Breast epithelium (tissue), 4 donors: Measurements from ENCODE around the gene GDI2. TPM values are rescaled to one million over a fixed set of nuclear protein-coding genes. Genes with fewer than 3 reads are reported as not detected.

Experiments
- DNase-seq, 2 donors: peaks; one replicate each; pipeline ENCODE4 v3.0.0-alpha.2; 2019; ENCODE audit warnings: low spot score in 2 of 2
- H3K27ac ChIP-seq, 2 donors: fragments of 200-600 bp; sonication (generic) in 1 of 2; one replicate each; pipeline ENCODE4 v1.5.1; 2016 to 2019; ENCODE audit warnings: mild to moderate bottlenecking in 1 of 2
- H3K27me3 ChIP-seq, 2 donors: fragments of 200-600 bp; sonication (generic) in 1 of 2; one replicate each; pipeline versions ENCODE4 v1.5.1 to v1.6.0; 2017 to 2019; ENCODE audit warnings: control low read depth in 1 of 2, mild to moderate bottlenecking in 1 of 2
- H3K36me3 ChIP-seq: fragments of 200-600 bp; one replicate; pipeline ENCODE4 v1.5.1; 2019
- H3K4me1 ChIP-seq, 2 donors: fragments of 200-600 bp; sonication (generic); one replicate each; pipeline ENCODE4 v1.5.1; 2016 to 2019; ENCODE audit warnings: control low read depth in 1 of 2
- H3K4me3 ChIP-seq, 3 donors: fragments of 200-600 bp; sonication (generic); 1 replicate in 2 of 3; 2 replicates in 1 of 3; pipeline ENCODE4 v1.5.1; 2016 to 2019; ENCODE audit warnings: mild to moderate bottlenecking in 3 of 3, moderate library complexity in 2 of 3
- H3K9me3 ChIP-seq, 2 donors: fragments of 200-600 bp; sonication (generic) in 1 of 2; one replicate each; pipeline ENCODE4 v1.5.1; 2016 to 2019; ENCODE audit warnings: control low read depth in 1 of 2
- CTCF ChIP-seq, 3 donors: fragments of 450-650 bp; IDR thresholded peaks; one replicate each; pipeline ENCODE4 v1.5.1; 2016 to 2017; ENCODE audit warnings: antibody characterized with exemption in 3 of 3, mild to moderate bottlenecking in 3 of 3, moderate library complexity in 3 of 3
- POLR2A ChIP-seq: fragments of 450-650 bp; IDR thresholded peaks from one replicate; pipeline ENCODE4 v1.6.1; 2016; ENCODE audit warnings: antibody characterized with exemption, mild to moderate bottlenecking, moderate library complexity
- POLR2AphosphoS5 ChIP-seq, 3 donors: sonication (generic); formaldehyde crosslinking; IDR thresholded peaks; one replicate each; pipeline ENCODE4 v1.6.1; 2017; ENCODE audit warnings: antibody characterized with exemption in 3 of 3
- intact Hi-C: fragments of 100-400 bp; cut with DNase I; formaldehyde crosslinking; loops from one replicate; pipeline ENCODE4 v1.15.1; 2023; ENCODE audit warnings: low total_unique reads
- total RNA-seq, 3 donors: library from RNA; depleted of rRNA; stranded (reverse); fragments of >200 nt; gene quantifications; one replicate each; pipeline ENCODE4 v1.1.0, GENCODE V29; 2016

The GDI2 gene
- total RNA-seq: 100 to 1,000 TPM; 249 to 342 (median 259) TPM

GRCh38 chr10:5813341-5814109, at the start of gene GDI2:
GDI2 (minus strand) TSS chr10:5813434; CDS start chr10:5813258, 176 bp downstream.
- peak; percentile 95 to 96 for DNase-seq
- Histone ChIP-seq H3K27me3 (no peaks in the 10 kb centered on the region), H3K4me1 (peaks cover 0 to 9% of the 10 kb centered on the region in 2 donors), H3K27ac (peak within 1 kb of the TSS; percentile 95 to 97), H3K4me3 (peak within 1 kb of the TSS; percentile 86 to 94 (median 89)), H3K36me3 (no peaks in the 10 kb centered on the region), H3K9me3 (no peaks in the 10 kb centered on the region)
- intact Hi-C loops: no loop called here
- TF ChIP-seq CTCF (IDR thresholded peaks at IDR 0.05) (no peak), POLR2AphosphoS5 (IDR thresholded peaks at IDR 0.05) (peak; percentile 69 to 93 (median 92)), POLR2A (peak; percentile 62)

GRCh38 chr10:5862360-5862961, 49.2 kb upstream of the GDI2 start:
- no peaks in the 10 kb centered on the region for H3K27me3 ChIP-seq
- no peaks in the 10 kb centered on the region for H3K4me1 ChIP-seq
- intact Hi-C loops: no loop called here
- DNase-seq: no peak
- H3K27ac ChIP-seq: no peak overlapping the region
- TF ChIP-seq POLR2AphosphoS5 (IDR thresholded peaks at IDR 0.05) (no peak), POLR2A (no peak), CTCF (IDR thresholded peaks at IDR 0.05) (no peak)
- H3K36me3 ChIP-seq: no peaks in the 10 kb centered on the region
- no peaks in the 10 kb centered on the region for H3K9me3 ChIP-seq
- no peak overlapping the region for H3K4me3 ChIP-seq

GRCh38 chr10:5860066-5860465, 46.8 kb upstream of the GDI2 start:
- Histone ChIP-seq H3K36me3 (no peaks in the 10 kb centered on the region), H3K27me3 (no peaks in the 10 kb centered on the region), H3K4me1 (no peaks in the 10 kb centered on the region), H3K27ac (no peak overlapping the region), H3K4me3 (no peak overlapping the region), H3K9me3 (no peaks in the 10 kb centered on the region)
- no peak for DNase-seq
- intact Hi-C loops: no loop called here
- TF ChIP-seq CTCF (IDR thresholded peaks at IDR 0.05): no peak
- no peak for TF ChIP-seq POLR2A
- TF ChIP-seq POLR2AphosphoS5 (IDR thresholded peaks at IDR 0.05): no peak

GRCh38 chr10:5858811-5859210, 45.6 kb upstream of the GDI2 start:
- Histone ChIP-seq H3K9me3 (no peaks in the 10 kb centered on the region), H3K4me3 (no peak overlapping the region), H3K27ac (no peak overlapping the region), H3K4me1 (no peaks in the 10 kb centered on the region), H3K27me3 (no peaks in the 10 kb centered on the region), H3K36me3 (no peaks in the 10 kb centered on the region)
- no peak for DNase-seq
- no peak for TF ChIP-seq POLR2AphosphoS5 (IDR thresholded peaks at IDR 0.05)
- TF ChIP-seq POLR2A: no peak
- no peak for TF ChIP-seq CTCF (IDR thresholded peaks at IDR 0.05)
- intact Hi-C loops: no loop called here

GRCh38 chr10:5856701-5857004, 43.4 kb upstream of the GDI2 start:
- no peak for TF ChIP-seq POLR2A
- no peak for TF ChIP-seq POLR2AphosphoS5 (IDR thresholded peaks at IDR 0.05)
- TF ChIP-seq CTCF (IDR thresholded peaks at IDR 0.05): no peak
- Histone ChIP-seq H3K36me3 (no peaks in the 10 kb centered on the region), H3K27me3 (no peaks in the 10 kb centered on the region), H3K9me3 (no peaks in the 10 kb centered on the region), H3K27ac (no peak overlapping the region), H3K4me1 (no peaks in the 10 kb centered on the region), H3K4me3 (no peak overlapping the region)
- intact Hi-C loops: no loop called here
- DNase-seq: no peak
